HG03103 (cell line): ENCODE data around the gene PRR20D.
"Not testable (repeated sequence)": the region's sequence is repeated elsewhere in the genome, so short reads cannot be mapped to it uniquely, and the experiment has no call there.

ENCODE experiments used
- ATAC-seq: cut with Tn5 transposase; IDR thresholded peaks from one replicate; pipeline ENCODE4 v1.9.1; 2021; ENCODE audit warnings: low read depth; ENCODE audit not compliant: unreplicated experiment

Gene PRR20D

GRCh38 chr13:57160332-57160731, at the start of gene PRR20D:
Gene PRR20D, plus strand, starts transcription at chr13:57160632. Its CDS starts 387 bp downstream, at chr13:57161019.
- not testable (repeated sequence) for ATAC-seq

- no peak for ATAC-seq
Observed at GRCh38 chr13:57114945-57115344, 45.5 kb upstream of the PRR20D start.

GRCh38 chr13:57123681-57124080, 36.8 kb upstream of the PRR20D start:
- no peak for ATAC-seq

GRCh38 chr13:57128909-57129308, 31.5 kb upstream of the PRR20D start:
- ATAC-seq = no peak

GRCh38 chr13:57136093-57136492, 24.3 kb upstream of the PRR20D start:
- no peak for ATAC-seq

- ATAC-seq = no peak
Observed at GRCh38 chr13:57137585-57137984, 22.8 kb upstream of the PRR20D start.

GRCh38 chr13:57138988-57139387, 21.4 kb upstream of the PRR20D start:
- no peak for ATAC-seq

GRCh38 chr13:57139781-57140180, 20.7 kb upstream of the PRR20D start:
- not testable (repeated sequence) for ATAC-seq

- not testable (repeated sequence) for ATAC-seq
Observed at GRCh38 chr13:57140235-57140968, 20.0 kb upstream of the PRR20D start, which contains the start of gene PRR20A. Gene PRR20A, plus strand, starts transcription at chr13:57140918. Its CDS starts 387 bp downstream, at chr13:57141305.

GRCh38 chr13:57147188-57147587, 13.2 kb upstream of the PRR20D start, which contains the start of gene PRR20B:
Gene PRR20B, plus strand, starts transcription at chr13:57147488. Its CDS starts 387 bp downstream, at chr13:57147875.
- not testable (repeated sequence) for ATAC-seq

GRCh38 chr13:57148106-57148505, 12.3 kb upstream of the PRR20D start:
- not testable (repeated sequence) for ATAC-seq

GRCh38 chr13:57153761-57154160, 6.7 kb upstream of the PRR20D start, which contains the start of gene PRR20C:
Gene PRR20C, plus strand, starts transcription at chr13:57154061. Its CDS starts 387 bp downstream, at chr13:57154448.
- ATAC-seq = not testable (repeated sequence)

GRCh38 chr13:57166897-57167296, 6.5 kb downstream of the PRR20D start, which contains the start of gene PRR20E:
Gene PRR20E, plus strand, starts transcription at chr13:57167197. Its CDS starts 387 bp downstream, at chr13:57167584.
- not testable (repeated sequence) for ATAC-seq

- no peak for ATAC-seq
Observed at GRCh38 chr13:57191667-57192066, 31.2 kb downstream of the PRR20D start.

- ATAC-seq = no peak
Observed at GRCh38 chr13:57212989-57213388, 52.6 kb downstream of the PRR20D start.
